Upper lobe of left lung (tissue), 4 donors: ENCODE results near the gene TAAR8.

Source experiments
- CTCF ChIP-seq, 6 experiments: fragments of 450-650 bp in 4 of 6; fragments of 200-600 bp in 2 of 6; sonication (generic) in 2 of 6; IDR thresholded peaks; one replicate each; pipeline ENCODE4 v1.5.1; 2016 to 2019; ENCODE audit warnings: antibody characterized with exemption in 6 of 6
- EP300 ChIP-seq, 4 donors: sonication (generic); formaldehyde crosslinking; IDR thresholded peaks; one replicate each; pipeline ENCODE4 v1.5.1; 2017; ENCODE audit warnings: antibody characterized with exemption in 4 of 4, control low read depth in 2 of 4
- POLR2A ChIP-seq, 4 donors: fragments of 450-650 bp; IDR thresholded peaks; one replicate each; pipeline ENCODE4 v1.5.1; 2016 to 2017; ENCODE audit warnings: antibody characterized with exemption in 4 of 4, mild to moderate bottlenecking in 2 of 4
- POLR2AphosphoS5 ChIP-seq, 2 donors: sonication (generic); formaldehyde crosslinking; IDR thresholded peaks; one replicate each; pipeline ENCODE4 v1.5.1; 2017; ENCODE audit warnings: antibody characterized with exemption in 2 of 2

- no peak for TF ChIP-seq EP300 (IDR thresholded peaks at IDR 0.05)
- TF ChIP-seq POLR2A (IDR thresholded peaks at IDR 0.05) = no peak
- no peak for TF ChIP-seq CTCF (IDR thresholded peaks at IDR 0.05)
- TF ChIP-seq POLR2AphosphoS5 (IDR thresholded peaks at IDR 0.05) = no peak
Measured at GRCh38 chr6:132584698-132585097, 32.2 kb downstream of the TAAR8 start.
